NCI-H2029 (cell line): ENCODE data around the gene ARFGAP3.
A peak's percentile ranks its signal among the peaks of the same experiment; 100 is the strongest.

Experiments
- DNase-seq: peaks from one replicate; lab custom pipeline; 2025; lab: John Stamatoyannopoulos, UW

Gene ARFGAP3

DNA sequence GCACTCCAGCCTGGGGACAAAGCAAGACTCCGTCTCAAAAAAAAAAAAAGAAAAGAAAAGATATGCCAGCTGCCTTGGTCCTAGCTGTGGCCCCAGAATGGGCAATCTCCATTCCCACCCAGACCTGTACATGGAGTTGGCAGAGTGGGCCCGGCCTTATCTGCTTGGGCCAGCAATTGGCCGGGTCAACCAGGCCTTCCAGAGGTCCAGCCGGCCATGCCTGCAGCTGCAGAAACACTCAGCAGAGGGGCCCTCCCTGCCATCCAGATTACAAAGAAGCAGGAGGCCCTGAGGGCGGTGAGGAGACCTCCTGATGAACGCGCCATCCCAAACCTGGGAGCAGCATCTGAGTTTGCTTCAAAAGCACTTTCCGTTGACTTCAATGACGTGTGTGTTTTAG is 26.9 kb upstream of the ARFGAP3 start:
- no peak for DNase-seq

DNA sequence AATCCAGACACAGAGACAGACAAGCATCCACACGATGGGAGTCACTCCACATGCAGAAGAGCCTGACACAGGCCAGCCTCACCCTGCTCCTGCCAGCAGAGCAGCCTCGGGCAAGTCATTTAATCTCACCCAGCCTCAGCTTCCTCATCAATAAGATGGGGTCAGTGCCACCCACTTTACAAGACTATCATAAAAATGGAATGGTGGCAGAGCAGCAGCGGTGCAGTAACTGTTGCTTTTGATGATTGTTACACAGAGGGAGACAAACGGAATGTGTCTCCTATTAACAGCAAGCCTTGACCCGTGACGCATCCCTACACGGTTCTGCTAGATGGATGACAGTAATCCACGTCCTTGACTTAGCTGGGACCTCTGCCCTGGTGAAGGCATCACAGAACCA is 26.0 kb upstream of the ARFGAP3 start:
- no peak for DNase-seq

DNA sequence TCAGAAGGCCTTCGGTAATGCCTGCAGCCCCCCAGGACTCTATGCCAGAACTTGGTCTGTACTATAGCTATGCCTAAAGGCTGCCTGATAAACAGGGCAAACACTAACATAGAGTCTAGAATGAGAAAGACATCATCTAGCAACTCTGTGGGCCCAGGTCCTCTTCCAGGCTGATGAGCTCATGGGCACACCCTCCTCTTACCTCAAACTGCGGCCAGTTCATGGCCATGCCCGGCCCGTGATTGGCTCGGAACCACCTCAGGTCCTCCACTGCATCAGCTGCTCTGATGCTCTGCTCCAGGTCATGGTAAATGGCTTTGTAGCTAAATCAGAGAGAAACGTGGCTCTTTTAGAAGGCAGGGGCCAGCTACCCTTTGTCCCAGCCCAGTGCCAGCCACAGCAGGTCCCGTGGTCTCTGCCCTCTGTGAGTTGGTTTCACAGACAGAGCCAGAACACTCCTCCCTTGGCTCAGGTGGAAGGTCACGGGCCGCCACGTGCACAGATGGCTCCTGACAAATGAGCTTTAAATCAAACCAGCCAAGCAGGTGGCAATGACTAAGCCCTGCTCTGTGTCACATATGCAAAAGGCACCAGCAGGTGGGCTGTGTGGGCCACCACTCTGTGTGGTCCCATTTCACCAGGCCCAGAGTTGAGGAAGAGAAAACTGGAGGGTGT is 25.0 kb upstream of the ARFGAP3 start:
- DNase-seq = no peak

DNA sequence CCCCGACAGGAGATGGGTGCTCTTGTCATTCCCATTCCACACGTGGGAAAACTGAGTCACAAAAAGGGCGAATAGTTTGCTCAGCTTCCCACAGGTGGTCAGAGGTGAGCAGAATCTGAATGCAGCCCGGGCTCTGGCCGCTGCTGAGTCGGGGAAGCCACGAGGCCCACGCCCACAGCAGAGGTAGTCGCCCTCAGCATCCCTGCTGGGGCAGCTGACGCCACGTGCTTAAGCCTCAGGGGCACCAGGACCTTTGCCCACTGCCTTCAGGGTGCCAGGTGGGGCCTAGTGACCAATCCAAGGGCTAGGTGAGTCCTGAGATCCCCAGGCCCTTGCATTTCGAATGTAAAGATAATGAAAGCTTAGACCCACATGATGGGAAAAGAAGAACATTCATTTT is 24.2 kb upstream of the ARFGAP3 start:
- no peak for DNase-seq

DNA sequence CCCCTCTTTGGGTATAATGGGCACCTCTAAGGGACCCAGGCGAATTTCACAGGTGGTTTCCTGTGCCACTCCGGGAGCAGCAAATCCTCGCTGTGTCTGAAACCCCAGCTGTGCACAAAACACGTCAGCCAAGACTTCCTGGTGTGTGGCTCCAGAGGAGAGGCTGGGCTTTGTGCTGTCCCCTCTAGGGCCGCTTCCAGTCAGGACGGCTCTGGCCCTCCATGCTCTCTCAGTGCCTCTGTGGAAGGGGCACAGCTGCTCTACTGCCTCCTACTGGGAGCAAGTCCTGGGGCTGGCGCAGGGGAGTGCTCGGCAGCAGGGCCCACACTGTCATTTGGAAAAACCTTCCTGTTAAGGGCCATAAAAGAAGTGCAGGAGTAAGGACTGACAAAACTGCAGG is 23.7 kb upstream of the ARFGAP3 start:
- no peak for DNase-seq

DNA sequence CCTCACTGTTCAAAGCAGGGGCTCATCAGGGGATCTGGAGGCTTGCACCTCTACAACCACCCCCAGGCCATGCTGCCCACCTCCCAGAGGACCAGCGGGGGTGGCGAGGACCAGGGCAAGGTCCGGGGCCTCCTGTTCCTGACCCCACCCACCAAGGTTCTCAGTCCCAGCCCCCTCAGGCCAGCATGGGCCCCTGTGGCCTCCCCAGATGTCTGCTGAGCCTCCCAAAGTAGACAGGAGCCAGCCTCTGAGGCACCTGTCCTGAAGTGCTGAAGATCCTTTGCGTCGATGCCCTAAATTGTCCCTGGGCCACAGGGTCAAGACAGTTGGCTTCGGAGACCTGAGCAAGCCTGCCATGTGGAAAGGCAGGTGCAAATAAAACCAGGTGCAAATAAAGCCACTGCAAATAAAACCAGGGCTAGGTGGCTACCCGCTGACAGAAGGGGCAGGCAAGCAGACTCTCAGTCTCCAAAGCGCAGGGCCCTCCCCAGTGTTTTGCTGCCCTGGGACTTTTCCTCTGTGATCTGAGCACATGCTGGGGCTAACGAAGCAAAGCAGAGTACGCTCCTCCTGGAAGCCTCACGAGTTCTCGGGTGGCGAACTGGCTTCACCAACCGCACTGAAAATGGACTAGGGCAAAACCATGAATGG is 22.4 kb upstream of the ARFGAP3 start:
- peak; percentile 56 for DNase-seq

DNA sequence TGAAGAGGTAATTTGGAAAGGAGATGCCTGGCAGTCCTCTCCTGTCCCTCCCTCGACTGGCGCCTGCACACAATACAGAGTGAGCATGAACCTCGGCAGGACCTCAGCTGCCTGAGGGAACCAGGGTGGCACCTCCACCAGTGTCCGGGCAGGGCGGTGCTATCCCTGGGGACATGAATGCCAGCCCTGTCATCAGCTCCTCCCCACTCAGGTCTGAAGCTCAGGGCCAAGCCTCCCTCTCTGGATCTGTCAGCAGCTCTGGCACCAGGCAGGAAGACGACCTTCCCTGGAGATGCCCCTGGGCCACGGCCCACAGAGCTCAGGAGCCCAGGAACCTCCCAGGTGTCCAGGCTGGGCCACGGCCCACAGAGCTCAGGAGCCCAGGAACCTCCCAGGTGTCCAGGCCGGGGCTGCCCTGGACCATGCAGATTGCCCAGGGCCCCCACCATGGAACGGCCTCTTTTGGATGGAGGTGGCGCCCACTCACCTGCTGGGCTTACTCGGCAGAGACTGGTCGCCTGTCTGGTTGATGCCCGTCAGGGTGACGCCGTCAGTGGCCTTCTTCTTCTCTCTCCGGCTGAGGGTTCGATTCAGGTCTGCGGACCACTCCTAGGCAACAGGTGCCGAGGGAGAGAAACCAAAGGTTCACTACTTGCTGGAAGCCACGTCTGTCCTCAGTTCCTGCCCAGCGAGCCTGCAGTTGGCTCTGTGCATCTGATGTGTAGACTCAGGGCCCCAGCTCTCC is 21.7 kb upstream of the ARFGAP3 start:
- DNase-seq = no peak

DNA sequence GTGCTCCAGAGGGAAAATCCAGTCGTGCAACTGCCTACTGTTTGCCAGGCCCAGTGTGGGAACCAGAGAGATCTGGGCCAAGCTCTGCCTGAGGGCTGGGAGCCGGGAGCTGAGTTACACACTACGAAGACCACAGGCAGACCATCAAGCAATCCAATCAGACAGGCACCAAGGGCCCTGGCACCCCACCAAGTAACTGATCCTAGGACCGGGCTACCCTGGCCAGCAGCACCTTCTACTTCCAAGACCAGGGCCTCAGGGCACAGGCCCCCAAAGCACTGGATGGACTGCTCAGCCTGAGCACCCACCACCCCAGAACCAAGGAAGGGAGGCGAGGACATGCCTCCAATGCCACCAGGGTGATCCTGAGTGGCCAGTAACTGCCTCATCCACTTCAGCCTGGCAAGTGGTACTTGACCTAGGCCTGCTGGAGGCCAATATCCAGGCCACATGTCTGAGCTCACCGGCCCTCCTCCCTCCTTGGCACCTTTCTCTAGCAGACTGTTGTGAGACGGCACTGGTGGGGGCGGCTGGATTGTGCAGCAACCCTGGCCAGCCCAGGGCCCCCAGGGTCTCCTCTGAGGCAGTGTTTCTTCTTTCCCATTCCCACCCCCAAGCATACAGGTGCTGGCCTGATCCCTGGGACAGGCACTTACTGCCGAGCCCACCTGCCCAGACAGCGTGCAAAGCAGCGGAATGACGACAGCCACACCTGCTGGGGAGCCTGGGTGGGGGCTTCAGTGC is 20.7 kb upstream of the ARFGAP3 start:
- DNase-seq = no peak

DNA sequence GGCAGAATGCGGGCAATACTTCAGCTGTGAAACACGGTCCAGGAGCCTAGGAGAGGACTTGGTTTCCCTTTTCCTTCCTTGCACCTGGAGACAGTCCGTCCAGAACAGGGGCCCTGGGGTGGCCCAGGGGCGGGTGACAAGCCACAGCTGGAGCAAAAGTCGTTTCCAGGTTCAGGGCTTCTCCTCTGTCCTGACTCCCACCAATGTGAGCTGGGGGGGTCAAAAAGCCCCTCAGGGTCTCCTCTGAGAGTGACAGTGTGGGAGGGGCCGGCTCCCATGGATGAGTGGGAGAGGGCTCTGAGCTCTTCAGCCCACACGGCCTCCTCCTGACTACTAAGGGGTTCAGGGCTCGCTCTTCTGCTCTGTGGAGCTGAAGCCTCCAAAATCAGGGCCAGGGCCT is 20.1 kb upstream of the ARFGAP3 start:
- no peak for DNase-seq

DNA sequence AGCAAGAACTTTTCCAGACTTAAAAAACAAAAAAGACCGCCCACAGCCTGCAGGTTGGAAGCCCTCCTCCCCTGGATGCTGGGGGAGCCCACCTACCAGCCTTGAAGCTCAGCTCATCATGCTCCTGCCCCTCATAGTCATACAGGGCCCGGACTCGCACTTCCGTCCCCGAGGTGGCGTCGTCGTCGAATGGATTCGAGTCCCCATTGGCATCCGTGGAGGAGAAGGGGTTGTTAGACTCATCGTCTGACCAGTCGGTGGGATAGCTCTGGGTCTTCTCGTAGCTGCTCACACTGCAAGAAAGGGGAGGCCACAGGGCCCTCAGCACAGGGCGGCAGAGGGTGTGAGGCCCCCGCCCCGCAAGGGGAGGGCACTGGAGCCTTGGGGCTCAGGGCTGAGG is 19.0 kb upstream of the ARFGAP3 start:
- DNase-seq = no peak

DNA sequence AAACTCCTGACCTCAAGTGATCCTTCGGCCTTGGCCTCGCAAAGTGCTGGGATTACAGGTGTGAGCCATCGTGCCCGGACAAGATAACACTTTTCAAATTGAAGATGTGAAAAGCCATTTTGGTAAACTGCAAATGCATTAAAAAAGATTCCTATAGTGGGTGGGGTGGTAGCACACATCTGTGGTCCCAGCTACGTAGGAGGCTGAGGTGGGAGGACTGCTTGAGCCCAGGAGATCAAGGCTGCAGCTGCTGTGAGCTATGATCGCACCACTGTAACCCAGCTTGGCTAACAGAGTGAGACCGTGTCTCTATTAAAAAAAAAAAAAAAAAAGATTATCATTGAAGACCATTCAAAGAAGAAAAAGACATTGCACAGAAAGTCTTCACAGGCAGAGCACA is 16.9 kb upstream of the ARFGAP3 start:
- DNase-seq = no peak

DNA sequence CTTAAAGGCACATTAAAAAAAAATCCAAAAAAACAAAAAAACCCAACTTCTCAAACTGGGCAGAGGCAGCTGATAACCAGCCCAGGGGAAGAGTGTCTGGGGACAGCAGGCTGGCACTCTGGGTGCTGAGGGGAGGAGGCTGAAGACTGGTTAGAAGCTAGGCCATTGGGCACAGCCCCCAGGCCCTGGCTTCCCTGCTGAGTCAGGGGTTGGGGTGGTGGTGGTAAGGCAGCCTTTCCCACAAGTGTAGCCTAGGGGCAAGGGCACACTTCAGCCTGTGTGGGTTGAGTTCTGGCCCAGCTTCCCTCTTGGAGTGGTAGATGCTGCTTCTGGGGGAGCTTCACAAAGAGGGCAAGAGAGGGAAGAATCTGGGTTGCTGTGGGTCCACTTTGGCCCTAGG is 16.3 kb upstream of the ARFGAP3 start:
- no peak for DNase-seq

DNA sequence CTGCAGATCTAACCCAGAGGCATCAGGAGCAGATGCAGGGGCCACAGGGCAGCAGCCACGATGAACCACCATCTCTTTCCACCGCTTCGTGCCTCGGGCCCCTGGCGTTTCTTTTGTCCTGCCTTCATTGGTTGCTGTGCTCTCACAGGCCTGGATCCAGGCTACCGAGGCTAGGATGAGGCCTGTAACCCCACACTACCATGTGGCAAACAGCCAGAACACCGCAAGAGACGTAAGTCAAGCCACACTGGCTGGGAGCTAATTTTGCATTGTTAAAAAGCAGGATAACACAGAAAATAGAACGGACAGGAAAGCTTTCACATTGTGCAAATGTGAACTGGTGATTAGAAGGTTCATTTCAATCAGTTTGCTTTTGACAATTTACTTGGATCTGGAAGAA is 15.7 kb upstream of the ARFGAP3 start:
- peak; percentile 60 for DNase-seq

DNA sequence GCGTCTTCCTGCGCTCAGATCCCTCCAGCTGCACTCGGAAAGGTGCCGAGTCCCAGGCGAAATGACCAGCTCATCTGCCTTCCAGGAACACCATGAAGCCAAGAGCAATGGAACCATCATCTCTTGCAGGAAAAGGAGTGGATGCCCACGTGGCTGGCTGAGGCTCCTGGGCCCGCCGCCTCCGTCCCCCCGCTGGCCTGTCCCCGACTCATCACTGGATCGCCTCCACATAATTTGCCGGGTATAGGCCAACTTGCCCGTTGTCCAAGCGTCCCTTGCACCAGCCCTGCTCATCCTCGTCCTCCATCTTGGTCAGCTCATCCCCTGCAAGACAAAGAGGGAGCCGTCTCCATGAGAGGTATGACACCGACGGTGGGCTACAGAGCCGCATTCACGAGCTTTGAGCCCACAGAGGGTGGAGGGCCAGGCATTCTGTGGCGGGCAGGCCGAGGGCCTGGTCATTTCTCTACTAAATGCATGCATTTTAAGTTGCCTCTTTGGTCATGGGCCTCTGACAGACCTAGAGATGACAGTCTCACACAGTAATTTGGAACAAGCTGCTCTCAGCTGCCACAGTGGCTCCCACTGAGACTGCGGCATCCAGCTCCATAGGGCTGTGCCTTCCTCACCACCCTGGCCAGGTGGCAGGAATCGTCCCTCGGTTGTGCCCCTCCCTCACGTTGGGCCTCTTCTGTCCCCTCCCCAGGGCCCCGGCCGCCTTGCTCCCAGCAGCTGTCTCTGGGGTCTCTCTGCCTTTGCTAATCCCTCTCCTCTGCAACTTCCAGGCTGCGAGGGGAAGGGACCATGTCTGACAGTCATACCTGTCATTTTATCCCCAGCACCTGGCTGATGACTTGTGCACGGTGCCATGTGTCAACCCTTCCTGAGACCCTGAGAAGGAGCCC is 14.3 kb upstream of the ARFGAP3 start:
- DNase-seq = no peak

DNA sequence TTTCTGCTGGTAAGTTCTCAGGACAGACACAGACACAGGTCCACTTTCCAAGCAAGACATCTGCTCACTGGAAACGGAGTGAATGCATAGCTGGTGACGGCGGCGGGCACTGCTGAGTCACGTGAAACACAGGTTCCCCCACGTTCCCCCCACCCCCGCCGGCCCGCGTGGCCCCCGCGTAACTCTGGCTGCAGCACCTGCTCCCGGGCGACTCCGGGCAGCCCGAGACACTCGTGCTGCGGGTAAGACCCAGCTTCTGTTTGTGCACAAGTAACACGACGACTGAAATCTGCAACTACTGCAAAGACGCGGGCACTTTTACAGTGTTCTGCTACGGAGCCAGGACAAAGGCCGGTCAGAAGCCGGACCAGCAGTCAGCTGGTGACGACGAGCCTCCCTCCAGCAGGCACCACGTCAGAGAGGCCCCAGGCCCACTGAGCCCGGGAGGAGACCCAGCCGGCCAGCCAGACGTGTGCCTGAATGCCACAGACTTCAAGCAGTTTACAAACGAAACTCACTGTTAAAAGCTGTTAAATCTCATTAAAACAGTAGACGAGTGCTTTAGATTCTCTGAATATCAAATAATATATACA is 12.9 kb upstream of the ARFGAP3 start:
- no peak for DNase-seq

DNA sequence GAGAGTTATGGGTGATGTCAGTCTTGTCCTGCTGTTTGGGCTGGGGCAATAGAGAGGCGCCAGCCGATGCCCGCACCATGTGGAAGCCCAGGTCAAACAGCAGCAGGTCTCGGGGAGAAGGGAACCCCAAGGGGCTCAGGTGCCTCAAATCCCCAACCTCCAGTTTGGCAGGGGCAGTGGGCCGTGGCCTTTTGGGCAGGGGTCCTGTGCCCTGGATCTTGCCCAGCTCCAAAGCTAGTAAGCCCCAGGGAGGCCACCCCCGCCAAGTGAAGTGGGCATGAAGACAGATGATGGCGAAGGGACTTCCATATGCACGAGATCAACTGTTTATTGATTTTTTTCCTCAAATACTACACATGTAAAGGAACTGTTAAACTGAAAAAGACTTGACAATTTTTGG is 12.4 kb upstream of the ARFGAP3 start:
- DNase-seq = no peak

DNA sequence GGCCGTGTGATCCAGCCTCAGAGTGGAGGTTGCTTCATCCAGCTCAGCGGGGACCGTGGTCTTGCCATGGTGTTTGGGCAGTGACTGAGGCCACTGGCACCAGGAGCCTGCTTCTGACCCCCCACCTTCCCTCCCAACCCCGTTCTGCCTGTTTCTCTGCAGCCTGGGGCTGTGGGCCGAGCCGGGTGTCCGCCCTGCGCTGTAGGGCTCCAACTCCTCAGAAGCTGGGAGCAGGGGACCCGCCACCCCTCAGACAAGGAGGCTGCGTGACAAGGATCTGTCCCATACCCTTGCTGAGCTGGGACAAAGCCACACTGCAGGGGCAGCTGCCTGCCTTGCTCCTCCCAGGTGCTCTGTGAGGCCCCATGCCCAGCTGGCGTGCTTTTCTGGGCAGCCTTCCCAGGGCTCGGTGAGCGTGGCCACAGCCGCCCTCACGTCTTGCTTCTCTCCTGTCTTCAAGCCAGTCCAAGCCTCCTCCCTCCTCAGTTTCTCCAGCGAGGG is 11.7 kb upstream of the ARFGAP3 start:
- DNase-seq = peak; percentile 57

DNA sequence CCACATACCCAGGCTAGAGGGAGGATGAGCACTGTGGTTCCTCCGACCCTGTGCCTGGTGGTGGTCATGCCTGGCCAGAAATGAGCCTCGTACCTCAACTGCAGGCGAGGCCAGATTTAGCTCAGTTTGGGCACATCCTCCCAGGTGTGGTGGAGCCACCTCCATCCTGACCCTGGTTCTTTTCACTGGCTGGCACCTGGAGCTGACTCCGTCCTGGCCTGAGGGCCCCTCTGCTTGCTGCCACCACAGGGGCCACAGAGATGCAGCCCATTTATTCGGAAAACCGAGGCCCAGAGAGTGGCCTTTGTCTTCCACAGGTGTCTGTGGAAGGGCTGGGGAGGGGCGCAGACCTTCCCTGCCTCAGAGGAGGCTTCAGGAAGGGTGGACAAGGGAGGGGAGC is 9.0 kb upstream of the ARFGAP3 start:
- DNase-seq = no peak

DNA sequence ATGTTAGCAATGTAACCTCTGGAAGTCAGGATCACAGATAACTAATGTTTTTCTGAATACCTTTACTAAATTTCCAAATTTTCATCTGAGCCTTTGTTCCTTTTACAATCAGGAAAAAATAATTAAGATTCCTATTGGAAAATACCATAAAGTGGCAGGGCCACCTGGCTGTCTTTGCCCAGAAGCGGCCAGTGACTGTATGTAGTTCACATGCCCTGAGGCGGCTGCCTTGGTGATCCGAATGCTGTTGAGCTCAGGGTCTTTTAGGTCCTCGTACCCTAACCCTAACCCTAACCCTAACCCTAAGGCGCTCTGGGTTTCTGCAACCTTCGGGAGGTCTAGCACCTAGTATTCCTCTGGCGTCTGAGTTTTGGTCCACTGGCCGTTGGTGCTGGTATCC is 8.5 kb upstream of the ARFGAP3 start:
- no peak for DNase-seq

DNA sequence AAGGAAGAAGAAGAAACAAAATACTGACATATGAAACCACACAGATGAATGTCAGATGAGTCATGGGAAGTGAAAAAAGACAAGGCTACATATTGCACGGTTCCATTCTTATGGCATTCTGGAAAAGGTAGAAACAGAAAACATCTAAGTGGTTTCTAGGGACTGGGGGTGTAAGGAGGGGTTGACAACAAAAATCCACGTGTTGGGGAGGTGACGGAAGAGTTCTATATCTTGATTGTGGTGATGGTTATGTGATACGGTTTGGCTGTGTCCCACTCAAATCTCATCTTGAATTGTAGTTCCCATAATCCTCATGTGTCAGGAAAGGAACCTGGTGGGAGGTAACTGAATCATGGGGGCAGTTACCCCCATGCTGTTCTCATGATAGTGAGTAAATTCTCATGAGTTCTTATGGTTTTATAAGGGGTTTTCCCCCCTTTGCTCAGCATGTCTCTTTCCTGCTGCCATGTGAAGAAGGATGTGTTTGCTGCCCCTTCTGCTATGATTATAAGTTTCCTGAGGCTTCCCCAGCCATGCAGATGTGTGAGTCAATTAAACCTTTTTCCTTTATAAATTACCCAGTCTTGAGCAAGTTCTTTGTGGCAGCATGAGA is 6.4 kb upstream of the ARFGAP3 start:
- DNase-seq = no peak
